Smooth muscle cell (in vitro differentiated cells): Measurements from ENCODE around the gene C3orf38. TPM values are rescaled to one million over a fixed set of nuclear protein-coding genes. Genes with fewer than 3 reads are reported as not detected.

ENCODE experiments used
- DNase-seq: peaks from one replicate; lab custom pipeline; 2025; ENCODE audit not compliant: unreplicated experiment; lab: John Stamatoyannopoulos, UW
- H2AFZ ChIP-seq: fragments of 200-600 bp; sonication (generic); 2 replicates; pipeline ENCODE4 v1.6.0; 2016; ENCODE audit warnings: antibody characterized with exemption, low read depth, mild to moderate bottlenecking
- H3F3A ChIP-seq: fragments of 200-600 bp; sonication (generic); 2 replicates; pipeline ENCODE4 v1.6.0; 2017; ENCODE audit warnings: antibody characterized with exemption, low read depth
- H3K27ac ChIP-seq: fragments of 200-600 bp; sonication (generic); 2 replicates; pipeline ENCODE4 v1.5.1; 2016; ENCODE audit warnings: low read depth, mild to moderate bottlenecking
- H3K27me3 ChIP-seq: fragments of 200-600 bp; sonication (generic); 2 replicates; pipeline ENCODE4 v1.6.1; 2016; ENCODE audit warnings: low read depth, mild to moderate bottlenecking
- H3K36me3 ChIP-seq: fragments of 200-600 bp; sonication (generic); 2 replicates; pipeline ENCODE4 v1.5.1; 2016; ENCODE audit warnings: low read depth
- H3K4me1 ChIP-seq: fragments of 200-600 bp; sonication (generic); 2 replicates; pipeline ENCODE4 v1.5.1; 2016; ENCODE audit warnings: low read depth
- H3K4me2 ChIP-seq: fragments of 200-600 bp; sonication (generic); 2 replicates; pipeline ENCODE4 v1.6.0; 2016; ENCODE audit warnings: mild to moderate bottlenecking
- H3K4me3 ChIP-seq: fragments of 200-600 bp; sonication (generic); 2 replicates; pipeline ENCODE4 v1.5.1; 2016; ENCODE audit warnings: mild to moderate bottlenecking
- H3K79me2 ChIP-seq: fragments of 200-600 bp; sonication (generic); 2 replicates; pipeline ENCODE4 v1.6.0; 2016; ENCODE audit warnings: low read depth, mild to moderate bottlenecking
- H3K9ac ChIP-seq: fragments of 200-600 bp; sonication (generic); 2 replicates; pipeline ENCODE4 v1.6.0; 2016; ENCODE audit warnings: low read depth
- H3K9me3 ChIP-seq: fragments of 200-600 bp; sonication (generic); replicated peaks from 2 replicates; pipeline ENCODE4 v1.5.1; 2016; ENCODE audit warnings: low read depth
- H4K20me1 ChIP-seq: fragments of 200-600 bp; sonication (generic); 2 replicates; pipeline ENCODE4 v1.6.0; 2016; ENCODE audit warnings: low read depth
- CTCF ChIP-seq: fragments of 200-600 bp; sonication (generic); IDR thresholded peaks from 2 replicates; pipeline ENCODE4 v1.5.1; 2017; ENCODE audit warnings: borderline replicate concordance, mild to moderate bottlenecking, antibody characterized with exemption; ENCODE audit not compliant: insufficient read depth, poor library complexity, severe bottlenecking
- WGBS: methylation state at CpG from one replicate; pipeline ENCODE4 v1.1.7; 2016; ENCODE audit warnings: low lambda C conversion rate; 5-methylcytosine and 5-hydroxymethylcytosine counted together
- polyA plus RNA-seq: library from polyadenylated mRNA; unstranded; fragments of >200 nt; fragmentation: Nextera tagmentation; extraction: Ambion mirVana; gene quantifications from 2 replicates; pipeline ENCODE4 v1.2.1, GENCODE V29; 2016
- total RNA-seq: library from RNA; depleted of rRNA; stranded (reverse); fragments of >200 nt; gene quantifications from 2 replicates; pipeline ENCODE4 v1.2.3, GENCODE V29; 2014

Gene C3orf38
- total RNA-seq (26.3 and 36.9 TPM in 2 replicates), polyA plus RNA-seq (15.7 and 21.0 TPM in 2 replicates)

GRCh38 chr3:88149509-88150362 is at the start of gene C3orf38:
Gene C3orf38, plus strand, starts transcription at chr3:88149959. Its CDS starts 94 bp downstream, at chr3:88150053.
- Histone ChIP-seq H3K4me1 (peaks cover 20% of the 10 kb centered on the region), H3F3A (peaks cover 5% of the 10 kb centered on the region), H3K36me3 (peaks cover 6% of the 10 kb centered on the region), H3K9me3 (no peaks in the 10 kb centered on the region), H3K9ac (peak within 1 kb of the TSS; percentile 91), H3K27ac (peak within 1 kb of the TSS; percentile 89), H3K4me2 (peak within 1 kb of the TSS; percentile 93), H3K4me3 (peak within 1 kb of the TSS; percentile 95), H3K79me2 (peaks cover 51% of the 10 kb centered on the region), H4K20me1 (peaks cover 11% of the 10 kb centered on the region), H2AFZ (peak within 1 kb of the TSS; percentile 99), H3K27me3 (no peaks in the 10 kb centered on the region)
- TF ChIP-seq CTCF, result no peak
- DNase-seq, result peak; percentile 67
- WGBS, result under 1% methylated on average over 55 of the region's 57 CpGs

GRCh38 chr3:88101142-88101541 is 48.6 kb upstream of the C3orf38 start:
- Histone ChIP-seq H3K27me3 (no peaks in the 10 kb centered on the region), H3K27ac (no peak overlapping the region), H4K20me1 (peaks cover 20% of the 10 kb centered on the region), H3K4me1 (no peaks in the 10 kb centered on the region), H3K9me3 (no peaks in the 10 kb centered on the region), H3K4me3 (no peak overlapping the region), H3K79me2 (peaks cover 16% of the 10 kb centered on the region), H3F3A (no peaks in the 10 kb centered on the region), H2AFZ (no peak overlapping the region), H3K36me3 (no peaks in the 10 kb centered on the region), H3K9ac (no peak overlapping the region), H3K4me2 (no peak overlapping the region)
- no peak for DNase-seq
- 100% methylated on average over 1 of the region's 1 CpG for WGBS
- TF ChIP-seq CTCF, result no peak

- Histone ChIP-seq H3K27me3 (no peaks in the 10 kb centered on the region), H3K9ac (no peak overlapping the region), H2AFZ (no peak overlapping the region), H3F3A (no peaks in the 10 kb centered on the region), H3K4me1 (no peaks in the 10 kb centered on the region), H3K4me2 (no peak overlapping the region), H3K36me3 (no peaks in the 10 kb centered on the region), H3K4me3 (no peak overlapping the region), H3K27ac (no peak overlapping the region), H3K79me2 (peaks cover 33% of the 10 kb centered on the region), H3K9me3 (no peaks in the 10 kb centered on the region), H4K20me1 (peaks cover 61% of the 10 kb centered on the region)
- no peak for DNase-seq
- TF ChIP-seq CTCF, result no peak
Measured at GRCh38 chr3:88105325-88105724, 44.4 kb upstream of the C3orf38 start.

- Histone ChIP-seq H3K4me2 (no peak overlapping the region), H3K36me3 (peaks cover under 1% of the 10 kb centered on the region), H3K4me3 (no peak overlapping the region), H3K9me3 (no peaks in the 10 kb centered on the region), H3K4me1 (no peaks in the 10 kb centered on the region), H2AFZ (no peak overlapping the region), H3K27me3 (no peaks in the 10 kb centered on the region), H3F3A (peaks cover 7% of the 10 kb centered on the region), H3K79me2 (peaks cover 18% of the 10 kb centered on the region), H3K27ac (peak overlapping the region; percentile 53), H3K9ac (no peak overlapping the region), H4K20me1 (peaks cover 81% of the 10 kb centered on the region)
- TF ChIP-seq CTCF, result no peak
- 95% methylated on average over 1 of the region's 1 CpG for WGBS
- no peak for DNase-seq
Measured at GRCh38 chr3:88112289-88112688, 37.5 kb upstream of the C3orf38 start.
